Subcutaneous adipose tissue (tissue), 4 donors: Measurements from ENCODE around the gene LDHAL6A. TPM values are rescaled to one million over a fixed set of nuclear protein-coding genes. Genes with fewer than 3 reads are reported as not detected.

ENCODE experiments used
- total RNA-seq, 4 donors: library from RNA; depleted of rRNA; stranded (reverse); fragments of >200 nt; gene quantifications; one replicate each; pipeline ENCODE4 v1.1.0, GENCODE V29; 2016
- TF ChIP-seq, protein P1 (sequence below): fragments of 450-650 bp; IDR thresholded peaks from one replicate; pipeline ENCODE4 v1.5.1; 2016; ENCODE audit warnings: low read depth, mild to moderate bottlenecking, control low read depth, antibody characterized with exemption, moderate library complexity

Gene LDHAL6A
- total RNA-seq, 4 donors from 2014 or later = not detected

DNA sequence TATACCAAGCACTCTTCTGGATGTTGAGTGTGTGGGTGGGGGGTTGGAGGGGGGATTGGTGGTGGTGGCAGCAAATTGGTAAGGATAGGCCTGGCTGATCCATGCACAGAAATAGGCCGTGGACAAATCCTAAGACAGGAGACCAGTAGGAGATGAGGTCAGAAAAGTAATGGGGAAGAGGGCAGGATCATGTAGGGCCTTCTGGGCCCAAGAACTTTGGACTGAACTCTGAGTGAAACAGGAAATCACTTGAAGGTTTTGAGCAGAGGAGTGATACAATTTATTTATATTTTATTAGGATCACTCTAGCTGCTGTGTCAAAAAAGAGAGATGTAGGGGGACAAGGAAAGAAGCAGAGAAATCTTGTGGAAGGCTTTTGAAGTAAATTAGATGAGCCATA, 42.4 kb downstream of the LDHAL6A start:
- TF ChIP-seq, protein P1, sequence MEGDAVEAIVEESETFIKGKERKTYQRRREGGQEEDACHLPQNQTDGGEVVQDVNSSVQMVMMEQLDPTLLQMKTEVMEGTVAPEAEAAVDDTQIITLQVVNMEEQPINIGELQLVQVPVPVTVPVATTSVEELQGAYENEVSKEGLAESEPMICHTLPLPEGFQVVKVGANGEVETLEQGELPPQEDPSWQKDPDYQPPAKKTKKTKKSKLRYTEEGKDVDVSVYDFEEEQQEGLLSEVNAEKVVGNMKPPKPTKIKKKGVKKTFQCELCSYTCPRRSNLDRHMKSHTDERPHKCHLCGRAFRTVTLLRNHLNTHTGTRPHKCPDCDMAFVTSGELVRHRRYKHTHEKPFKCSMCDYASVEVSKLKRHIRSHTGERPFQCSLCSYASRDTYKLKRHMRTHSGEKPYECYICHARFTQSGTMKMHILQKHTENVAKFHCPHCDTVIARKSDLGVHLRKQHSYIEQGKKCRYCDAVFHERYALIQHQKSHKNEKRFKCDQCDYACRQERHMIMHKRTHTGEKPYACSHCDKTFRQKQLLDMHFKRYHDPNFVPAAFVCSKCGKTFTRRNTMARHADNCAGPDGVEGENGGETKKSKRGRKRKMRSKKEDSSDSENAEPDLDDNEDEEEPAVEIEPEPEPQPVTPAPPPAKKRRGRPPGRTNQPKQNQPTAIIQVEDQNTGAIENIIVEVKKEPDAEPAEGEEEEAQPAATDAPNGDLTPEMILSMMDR = no peak

DNA sequence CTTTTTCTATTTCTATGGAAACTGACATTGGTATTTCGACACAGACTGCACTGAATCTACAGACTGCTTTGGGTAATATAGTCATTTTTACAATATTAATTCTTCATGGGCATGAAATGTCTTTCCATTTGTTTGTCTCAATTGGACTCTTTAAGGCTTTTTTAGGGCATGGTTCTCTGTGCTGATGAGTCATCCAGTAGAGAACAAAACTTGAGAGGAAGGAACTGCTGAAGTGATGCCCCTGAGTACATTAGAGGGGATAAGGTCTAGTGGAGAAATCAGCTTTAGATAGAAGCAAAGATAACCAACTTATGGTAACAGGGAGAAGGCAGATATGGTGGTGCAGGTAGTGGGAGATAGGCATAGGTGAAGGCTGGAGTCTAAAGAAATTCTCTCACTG, 46.0 kb downstream of the LDHAL6A start:
- TF ChIP-seq, protein P1 = no peak

DNA sequence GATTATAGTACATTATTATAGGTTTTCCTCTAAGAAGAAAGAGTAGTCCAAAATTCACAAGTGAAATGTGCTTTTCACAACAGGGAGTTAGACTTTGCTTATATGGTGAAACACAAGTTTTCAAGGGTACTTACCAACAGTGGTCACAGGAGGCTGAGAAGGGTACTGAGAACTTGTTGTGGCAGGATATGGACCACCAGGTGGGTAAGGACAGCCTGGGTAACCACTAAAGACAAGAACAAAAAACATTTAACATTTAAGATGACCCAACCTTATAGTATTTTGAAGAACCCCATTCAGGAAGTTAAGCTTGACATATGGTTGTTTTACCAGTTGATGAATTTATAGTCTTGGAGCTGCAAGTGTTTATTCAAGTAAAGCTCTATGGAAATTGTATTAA, 46.7 kb downstream of the LDHAL6A start:
- TF ChIP-seq, protein P1 = no peak

DNA sequence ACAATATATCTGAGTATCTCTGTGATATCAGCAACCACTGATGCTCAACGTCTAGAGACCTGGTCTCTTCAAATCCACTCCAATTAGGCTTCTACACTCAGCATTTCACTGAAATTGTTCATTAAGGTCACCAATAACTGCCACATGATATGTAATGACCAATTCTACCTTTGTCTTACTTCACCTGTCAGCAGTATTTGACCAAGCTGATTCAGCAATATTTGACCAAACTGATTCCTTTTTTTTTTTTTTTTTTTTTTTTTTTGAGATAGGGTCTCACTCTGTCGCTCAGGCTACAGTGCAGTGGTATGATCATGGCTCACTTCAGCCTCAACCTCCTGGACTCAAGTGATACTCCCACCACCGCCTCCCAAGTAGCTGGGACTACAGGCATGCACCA, 65.5 kb downstream of the LDHAL6A start:
- TF ChIP-seq, protein P1 = no peak

DNA sequence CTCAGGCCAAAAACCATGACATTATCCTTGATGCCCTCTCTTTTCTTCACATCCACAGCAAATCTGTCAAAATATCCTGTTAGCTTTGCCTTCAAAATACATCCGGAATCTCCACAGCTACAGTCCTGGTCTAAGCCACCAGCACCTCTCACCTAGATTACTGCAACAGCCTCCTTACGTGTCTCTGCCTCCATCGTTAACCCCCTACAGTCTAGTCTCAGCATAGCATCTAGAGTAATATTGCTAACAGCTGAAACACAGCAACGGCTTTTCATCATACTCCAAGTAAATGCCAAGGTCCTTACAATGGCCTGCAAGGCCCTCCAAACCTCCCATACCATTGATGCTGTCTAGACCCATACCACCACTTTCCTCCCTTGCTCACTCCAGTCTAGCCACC, 66.7 kb downstream of the LDHAL6A start:
- TF ChIP-seq, protein P1 = no peak

DNA sequence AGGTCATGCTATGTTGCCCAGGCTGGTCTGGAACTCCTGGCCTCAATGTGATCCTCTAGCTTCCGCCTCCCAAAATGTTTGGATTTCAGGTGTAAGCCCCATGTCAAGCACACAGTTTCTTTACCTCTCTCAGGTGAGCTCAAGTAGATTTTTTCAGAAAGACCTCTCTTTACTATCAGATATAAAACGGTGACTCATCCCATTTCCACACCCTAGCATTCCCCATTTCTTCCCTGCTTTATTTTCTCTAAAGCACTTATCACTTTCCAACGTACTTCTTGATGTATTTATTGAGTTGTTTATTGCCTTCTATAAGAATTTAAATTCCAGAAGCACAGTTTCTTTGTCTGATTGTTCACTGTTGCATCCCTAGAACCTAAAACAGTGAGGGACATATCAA, 67.4 kb downstream of the LDHAL6A start:
- TF ChIP-seq, protein P1 = no peak

DNA sequence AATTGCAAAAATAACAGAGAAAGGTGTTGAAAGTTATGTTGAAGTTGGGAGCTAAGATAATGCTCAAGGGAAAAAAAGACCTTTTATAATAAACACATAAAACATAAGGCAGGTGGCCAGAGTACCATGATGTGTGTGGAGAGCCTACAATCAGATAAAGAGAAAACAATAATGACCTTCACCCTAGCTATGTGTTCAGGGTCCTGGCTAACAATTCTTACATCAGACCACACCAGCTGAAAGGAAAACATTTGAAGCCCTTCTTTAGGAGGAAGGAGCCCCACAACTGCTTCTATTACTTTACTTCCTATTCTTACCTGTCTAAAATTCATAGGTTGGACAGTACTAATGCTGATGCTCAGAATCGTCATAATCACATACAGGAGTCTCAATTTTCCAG, 68.6 kb downstream of the LDHAL6A start:
- TF ChIP-seq, protein P1 = no peak
